Naive thymus-derived CD8-positive, alpha-beta T cell (primary cell): ENCODE measurements around the gene IFIT1B. TPM values are rescaled to one million over a fixed set of nuclear protein-coding genes. Genes with fewer than 3 reads are reported as not detected.

ENCODE experiments used
- ATAC-seq, 2 donors: fragments of 150-1000 bp; cut with Tn5 transposase in 1 of 2; sonication (Bioruptor Pico), chemical (Tn5 transposase) in 1 of 2; 1 replicate in 1 of 2; 2 replicates in 1 of 2; pipeline ENCODE4 v1.10.0; 2021; ENCODE audit warnings: mild to moderate bottlenecking in 2 of 2, moderate library complexity in 2 of 2
- POLR2A ChIA-PET: fragments of 350-600 bp; sonication (Branson Sonifier 250); formaldehyde crosslinking; loops from one replicate; lab custom pipeline; 2021; ENCODE audit warnings: antibody characterized with exemption; lab: Charles Lee
- DNase-seq, 10 donors: peaks; one replicate each; pipeline versions ENCODE4 v3.0.0 to v3.0.0-alpha.2; 2020 to 2022
- H3K27ac Mint-ChIP-seq, 10 donors: one replicate each; pipeline ENCODE4 v1.8.0; 2020 to 2022; ENCODE audit warnings: mild to moderate bottlenecking in 10 of 10, mixed read lengths in 10 of 10, moderate library complexity in 4 of 10, inconsistent platforms in 1 of 10
- H3K27me3 Mint-ChIP-seq, 5 donors: one replicate each; pipeline ENCODE4 v1.8.0; 2021 to 2022; ENCODE audit warnings: mixed read lengths in 5 of 5
- H3K36me3 Mint-ChIP-seq, 3 donors: one replicate each; pipeline ENCODE4 v1.8.0; 2020 to 2022; ENCODE audit warnings: mixed read lengths in 3 of 3, mild to moderate bottlenecking in 2 of 3, inconsistent platforms in 1 of 3
- H3K4me1 Mint-ChIP-seq, 4 donors: one replicate each; pipeline ENCODE4 v1.8.0; 2021 to 2022; ENCODE audit warnings: mixed read lengths in 4 of 4
- H3K4me3 Mint-ChIP-seq, 10 donors: one replicate each; pipeline ENCODE4 v1.8.0; 2020 to 2022; ENCODE audit warnings: mild to moderate bottlenecking in 10 of 10, mixed read lengths in 10 of 10, moderate library complexity in 6 of 10, inconsistent platforms in 1 of 10
- H3K9me3 Mint-ChIP-seq, 9 donors: one replicate each; pipeline ENCODE4 v1.8.0; 2020 to 2022; ENCODE audit warnings: mixed read lengths in 9 of 9, mild to moderate bottlenecking in 3 of 9, inconsistent platforms in 1 of 9, moderate library complexity in 1 of 9
- polyA plus RNA-seq, 3 donors: library from polyadenylated mRNA; unstranded; fragments of 300-500 nt; fragmentation: Illumina TruSeq; gene quantifications; one replicate each; pipeline ENCODE4 v1.2.3, GENCODE V29; 2021
- total RNA-seq, 8 experiments: library from RNA in 2 of 8; stranded (reverse) in 2 of 8; gene quantifications; one replicate each; pipeline ENCODE4 v1.2.3 and lab custom pipeline; 2021 to 2026

Gene IFIT1B
- total and polyA plus RNA-seq, 5 experiments from 2014 or later, result not detected

DNA sequence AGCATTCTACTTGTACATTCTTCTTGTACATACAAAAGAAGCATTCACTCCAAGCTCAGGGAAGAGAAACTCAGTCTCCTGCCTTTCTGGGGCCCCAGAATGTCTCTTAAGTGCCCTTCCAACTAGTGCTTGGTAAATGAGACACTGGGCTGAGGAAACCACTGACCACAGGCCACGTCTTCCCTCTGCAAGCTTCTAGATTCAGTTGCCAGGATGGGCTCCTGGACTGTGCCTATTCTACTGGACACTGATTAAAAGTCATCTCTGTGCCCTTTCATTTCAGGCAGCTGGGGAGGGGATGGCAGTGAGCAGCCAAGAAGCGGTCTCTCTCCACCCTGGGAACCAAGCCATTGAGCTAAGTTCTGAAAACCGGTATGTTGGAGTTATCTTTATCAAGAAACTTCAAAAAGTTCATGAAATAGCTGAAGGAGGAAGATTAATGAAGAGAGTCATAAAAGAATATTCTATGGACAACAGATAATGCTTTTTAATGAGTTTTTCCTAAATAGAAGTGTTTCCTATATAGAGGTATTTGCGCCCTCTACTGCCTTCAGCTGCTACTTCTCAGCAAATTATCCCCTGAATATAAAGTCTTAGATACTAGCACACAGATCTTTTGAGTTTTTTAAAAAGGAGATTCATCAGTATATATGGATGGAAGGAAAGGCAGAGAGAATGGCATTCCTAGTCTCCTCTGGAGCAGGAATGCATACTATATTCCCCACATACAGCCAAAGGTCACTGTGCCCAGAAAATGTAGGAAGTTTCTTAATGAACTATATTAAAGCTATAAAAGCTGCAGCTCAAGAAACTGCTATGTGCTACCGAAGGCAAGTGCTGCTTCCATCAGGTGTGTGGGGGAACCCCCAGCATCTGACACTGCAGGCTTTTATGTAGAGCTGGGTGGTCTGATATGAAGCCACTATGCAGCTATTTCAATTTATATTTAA lies 8.4 kb upstream of the IFIT1B start:
- Mint-ChIP-seq H3K27me3 (peaks cover 0 to 8% (median 7%) of the 10 kb centered on the region in 5 donors), H3K4me1 (peaks cover 0 to 27% (median 5%) of the 10 kb centered on the region in 4 donors), H3K36me3 (no peaks in the 10 kb centered on the region), H3K4me3 (peak overlapping the region in 1 of 10 donors; percentile 2), H3K9me3 (no peaks in the 10 kb centered on the region), H3K27ac (peak overlapping the region in 1 of 10 donors; percentile 3)
- peak in 3 of 10 donors; percentile 19 to 27 (median 24) for DNase-seq
- peak in 1 of 2 donors; percentile 37 for ATAC-seq
- POLR2A ChIA-PET, result interaction anchor here (1.0 to 1.8 kb wide), 2 partner anchors 68 to 107 kb away, joined by 3 to 6 read pairs; partner anchors contain the start of gene IFIT2

DNA sequence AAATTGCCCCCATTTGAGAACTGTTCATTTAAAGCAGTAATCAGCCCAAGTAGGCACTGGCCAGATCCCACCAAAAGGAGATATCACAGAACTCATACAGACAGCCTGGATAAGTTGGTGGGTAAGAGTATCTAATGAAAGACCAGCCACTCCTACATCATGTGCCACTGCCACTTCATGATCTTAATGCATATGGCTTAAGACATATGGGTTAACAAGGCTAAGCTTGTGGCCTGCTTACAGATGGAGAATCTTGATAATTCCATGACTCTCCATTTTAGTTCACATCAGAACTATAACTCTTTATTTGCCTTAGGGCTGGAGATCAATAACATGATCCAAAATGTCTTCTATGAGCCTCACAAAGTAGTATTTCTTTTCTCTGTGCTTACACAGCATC lies 6.8 kb upstream of the IFIT1B start:
- Mint-ChIP-seq H3K36me3 (no peaks in the 10 kb centered on the region), H3K4me1 (peaks cover 0 to 24% (median 5%) of the 10 kb centered on the region in 4 donors), H3K27me3 (peaks cover 0 to 8% (median 7%) of the 10 kb centered on the region in 5 donors), H3K27ac (no peak overlapping the region), H3K4me3 (no peak overlapping the region), H3K9me3 (no peaks in the 10 kb centered on the region)
- no peak for ATAC-seq
- DNase-seq, result no peak
- POLR2A ChIA-PET, result no interaction called here

- POLR2A ChIA-PET, result no interaction called here
- Mint-ChIP-seq H3K9me3 (no peaks in the 10 kb centered on the region), H3K36me3 (no peaks in the 10 kb centered on the region), H3K4me3 (no peak overlapping the region), H3K27me3 (peaks cover 0 to 10% (median 7%) of the 10 kb centered on the region in 5 donors), H3K4me1 (peaks cover 0 to 22% (median 5%) of the 10 kb centered on the region in 4 donors), H3K27ac (no peak overlapping the region)
- ATAC-seq, result no peak
- no peak for DNase-seq
Observed at GRCh38 chr10:89371987-89372386, 5.9 kb upstream of the IFIT1B start.

GRCh38 chr10:89373916-89374711 lies 3.7 kb upstream of the IFIT1B start:
- Mint-ChIP-seq H3K9me3 (no peaks in the 10 kb centered on the region), H3K27ac (no peak overlapping the region), H3K36me3 (no peaks in the 10 kb centered on the region), H3K27me3 (peaks cover 0 to 10% (median 7%) of the 10 kb centered on the region in 5 donors), H3K4me3 (no peak overlapping the region), H3K4me1 (peaks cover 0 to 7% (median 4%) of the 10 kb centered on the region in 4 donors)
- no peak for DNase-seq
- no peak for ATAC-seq
- POLR2A ChIA-PET, result interaction anchor here (0.7 kb wide), 1 partner anchor 170 kb away, joined by 5 read pairs; no protein-coding TSS in a partner anchor

- no peaks in the 10 kb centered on the region for H3K36me3 Mint-ChIP-seq
- POLR2A ChIA-PET, result no interaction called here
- DNase-seq (no peak), ATAC-seq (no peak)
- H3K4me1 Mint-ChIP-seq, result peaks cover 0 to 2% (median under 1%) of the 10 kb centered on the region in 4 donors
- H3K9me3 Mint-ChIP-seq, result no peaks in the 10 kb centered on the region
- no peak overlapping the region for H3K4me3 Mint-ChIP-seq
- no peak overlapping the region for H3K27ac Mint-ChIP-seq
- peaks cover 0 to 10% (median 6%) of the 10 kb centered on the region in 5 donors for H3K27me3 Mint-ChIP-seq
Observed at GRCh38 chr10:89374713-89375141, 3.1 kb upstream of the IFIT1B start.

GRCh38 chr10:89379103-89379502 lies 1.2 kb downstream of the IFIT1B start:
- Mint-ChIP-seq H3K36me3 (no peaks in the 10 kb centered on the region), H3K27ac (no peak overlapping the region), H3K4me1 (peaks cover 0 to 7% (median 0%) of the 10 kb centered on the region in 4 donors), H3K27me3 (peaks cover 0 to 4% (median 3%) of the 10 kb centered on the region in 5 donors), H3K9me3 (no peaks in the 10 kb centered on the region), H3K4me3 (no peak overlapping the region)
- no peak for DNase-seq
- no peak for ATAC-seq
- POLR2A ChIA-PET, result no interaction called here

GRCh38 chr10:89382757-89383156 lies 4.9 kb downstream of the IFIT1B start:
- no peaks in the 10 kb centered on the region for H3K9me3 Mint-ChIP-seq
- DNase-seq, result no peak
- H3K27ac Mint-ChIP-seq, result no peak overlapping the region
- H3K4me1 Mint-ChIP-seq, result peaks cover 0 to 18% (median 0%) of the 10 kb centered on the region in 4 donors
- POLR2A ChIA-PET, result no interaction called here
- ATAC-seq, result no peak
- peaks cover 0 to 3% (median 0%) of the 10 kb centered on the region in 5 donors for H3K27me3 Mint-ChIP-seq
- H3K4me3 Mint-ChIP-seq, result no peak overlapping the region
- no peaks in the 10 kb centered on the region for H3K36me3 Mint-ChIP-seq

GRCh38 chr10:89384474-89385340 lies 6.9 kb downstream of the IFIT1B start:
- peaks cover 0 to 18% (median 0%) of the 10 kb centered on the region in 4 donors for H3K4me1 Mint-ChIP-seq
- no peaks in the 10 kb centered on the region for H3K36me3 Mint-ChIP-seq
- no peak for ATAC-seq
- DNase-seq, result no peak
- no peak overlapping the region for H3K27ac Mint-ChIP-seq
- no peak overlapping the region for H3K4me3 Mint-ChIP-seq
- peaks cover 0 to 3% (median 0%) of the 10 kb centered on the region in 5 donors for H3K27me3 Mint-ChIP-seq
- POLR2A ChIA-PET, result no interaction called here
- H3K9me3 Mint-ChIP-seq, result no peaks in the 10 kb centered on the region

DNA sequence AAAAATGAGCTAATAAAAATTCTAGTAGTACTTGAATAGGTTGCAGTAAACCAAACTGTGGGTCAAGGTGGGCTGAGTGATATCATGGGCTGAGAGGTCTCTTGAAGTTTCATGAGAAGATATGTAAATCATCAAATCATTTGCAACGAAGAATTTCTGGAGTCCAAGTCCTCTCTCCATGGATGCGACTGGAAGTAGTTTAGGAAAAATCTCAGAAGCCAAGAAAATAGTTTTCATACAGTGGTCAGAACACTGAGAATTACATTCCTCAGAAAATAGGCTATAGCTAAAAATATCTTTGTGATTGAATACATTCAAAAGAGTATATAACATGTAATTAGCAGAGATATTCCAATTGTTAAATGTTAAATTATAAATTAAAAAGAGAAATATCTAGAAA lies 10.9 kb downstream of the IFIT1B start:
- Mint-ChIP-seq H3K27me3 (peaks cover 0 to 2% (median 0%) of the 10 kb centered on the region in 5 donors), H3K9me3 (no peaks in the 10 kb centered on the region), H3K4me1 (peaks cover 5 to 38% (median 17%) of the 10 kb centered on the region in 4 donors), H3K27ac (peak overlapping the region in 2 of 10 donors; percentile 29 to 50), H3K4me3 (no peak overlapping the region), H3K36me3 (no peaks in the 10 kb centered on the region)
- ATAC-seq, result no peak
- POLR2A ChIA-PET, result interaction anchor here (1.4 kb wide), 1 partner anchor 26 kb away, joined by 4 read pairs; the partner anchor contains the start of gene IFIT5
- no peak for DNase-seq

DNA sequence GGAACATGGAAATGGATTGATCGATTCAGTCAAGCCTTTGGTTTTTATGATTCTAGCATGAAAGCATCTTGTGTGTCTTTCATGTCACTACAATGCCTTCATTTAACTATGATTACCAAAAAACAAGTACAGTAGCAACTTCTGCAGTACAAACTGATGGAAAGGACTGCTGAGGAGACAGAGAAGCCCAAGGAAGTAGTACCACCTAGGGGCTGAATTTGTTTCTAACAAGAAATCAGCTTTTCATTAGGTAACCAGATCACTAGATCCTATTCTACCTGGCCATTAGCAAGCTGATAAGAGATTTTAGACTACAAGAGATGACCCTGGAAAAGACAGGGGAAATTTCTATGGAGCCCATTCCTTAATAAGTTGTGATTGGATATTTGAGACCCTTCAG lies 11.4 kb downstream of the IFIT1B start:
- DNase-seq, result peak in 2 of 10 donors; percentile 29 to 30
- POLR2A ChIA-PET, result interaction anchor here (1.4 kb wide), 1 partner anchor 25 kb away, joined by 4 read pairs; the partner anchor contains the start of gene IFIT5
- no peak for ATAC-seq
- H3K4me1 Mint-ChIP-seq, result peaks cover 5 to 38% (median 20%) of the 10 kb centered on the region in 4 donors
- no peaks in the 10 kb centered on the region for H3K36me3 Mint-ChIP-seq
- H3K27me3 Mint-ChIP-seq, result peaks cover 0 to 2% (median 0%) of the 10 kb centered on the region in 5 donors
- no peak overlapping the region for H3K4me3 Mint-ChIP-seq
- H3K9me3 Mint-ChIP-seq, result no peaks in the 10 kb centered on the region
- peak overlapping the region in 1 of 10 donors; percentile 34 for H3K27ac Mint-ChIP-seq

- peaks cover 10 to 37% (median 28%) of the 10 kb centered on the region in 4 donors for H3K4me1 Mint-ChIP-seq
- POLR2A ChIA-PET, result interaction anchor here (2.8 to 4.4 kb wide), 2 partner anchors 23 to 139 kb away, joined by 19 to 70 read pairs; partner anchors contain the start of genes IFIT5 and LIPA
- ATAC-seq, result no peak
- H3K36me3 Mint-ChIP-seq, result peaks cover 0 to 6% (median 0%) of the 10 kb centered on the region in 3 donors
- H3K4me3 Mint-ChIP-seq, result peak overlapping the region in 3 of 10 donors; percentile 38 to 57 (median 39)
- DNase-seq, result no peak
- H3K9me3 Mint-ChIP-seq, result no peaks in the 10 kb centered on the region
- peak overlapping the region in 8 of 10 donors; percentile 10 to 82 (median 56) for H3K27ac Mint-ChIP-seq
- H3K27me3 Mint-ChIP-seq, result peaks cover 0 to 2% (median 0%) of the 10 kb centered on the region in 5 donors
Observed at GRCh38 chr10:89390476-89391225, 12.8 kb downstream of the IFIT1B start.
